Uterus (tissue), 4 donors: ENCODE data around the gene GMPS. TPM values are rescaled to one million over a fixed set of nuclear protein-coding genes. Genes with fewer than 3 reads are reported as not detected.

Experiments
- total RNA-seq, 4 donors: library from RNA; depleted of rRNA in 3 of 4; stranded (reverse); fragments of >200 nt in 3 of 4; gene quantifications; one replicate each; pipeline versions ENCODE4 v1.1.0 to v1.2.4, GENCODE V29; 2014 to 2023
- donor health status: DM: yes; HTN: yes; CAD: no.

Gene GMPS
- total RNA-seq, 4 donors from 2014 or later = 10.5 to 71.7 (median 51.3) TPM

Other genes with a start within 250 kb of the GMPS start
- 10 to 100 TPM in 1 of 4 donors, under 1 TPM in 3; 0.29 to 12.0 (median 0.58) TPM for gene PLCH1, start 125.6 kb upstream of the GMPS start, total RNA-seq
- 1 to 10 TPM in 3 of 4 donors, under 1 TPM in 1; 0.88 to 9.0 (median 2.7) TPM for gene C3orf33, start 64.4 kb upstream of the GMPS start, total RNA-seq
- gene SLC33A1, start 16.2 kb upstream of the GMPS start, total RNA-seq = 10 to 100 TPM; 33.3 to 44.6 (median 37.0) TPM
- 10 to 100 TPM in 1 of 4 donors, 1 to 10 TPM in 3; 1.3 to 12.8 (median 6.8) TPM for gene KCNAB1, start 249.9 kb downstream of the GMPS start, total RNA-seq